HG03457 (cell line): Measurements from ENCODE around the gene NFILZ.

Source experiments
- ATAC-seq: cut with Tn5 transposase; IDR thresholded peaks from one replicate; pipeline ENCODE4 v1.9.1; 2021; ENCODE audit warnings: moderate number of reproducible peaks; ENCODE audit not compliant: unreplicated experiment

Gene NFILZ, protein sequence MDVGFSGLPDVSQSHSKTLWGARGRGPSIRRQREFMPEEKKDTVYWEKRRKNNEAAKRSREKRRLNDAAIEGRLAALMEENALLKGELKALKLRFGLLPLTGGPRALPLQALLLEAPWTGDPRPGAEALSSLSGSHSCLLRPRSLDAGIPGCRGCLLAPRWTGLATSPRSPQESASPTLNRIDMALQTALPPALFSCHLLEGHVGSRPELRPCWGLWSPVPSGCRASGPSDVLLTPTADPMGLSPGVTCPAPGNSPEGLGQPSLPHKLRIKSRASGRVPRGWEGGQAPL

DNA sequence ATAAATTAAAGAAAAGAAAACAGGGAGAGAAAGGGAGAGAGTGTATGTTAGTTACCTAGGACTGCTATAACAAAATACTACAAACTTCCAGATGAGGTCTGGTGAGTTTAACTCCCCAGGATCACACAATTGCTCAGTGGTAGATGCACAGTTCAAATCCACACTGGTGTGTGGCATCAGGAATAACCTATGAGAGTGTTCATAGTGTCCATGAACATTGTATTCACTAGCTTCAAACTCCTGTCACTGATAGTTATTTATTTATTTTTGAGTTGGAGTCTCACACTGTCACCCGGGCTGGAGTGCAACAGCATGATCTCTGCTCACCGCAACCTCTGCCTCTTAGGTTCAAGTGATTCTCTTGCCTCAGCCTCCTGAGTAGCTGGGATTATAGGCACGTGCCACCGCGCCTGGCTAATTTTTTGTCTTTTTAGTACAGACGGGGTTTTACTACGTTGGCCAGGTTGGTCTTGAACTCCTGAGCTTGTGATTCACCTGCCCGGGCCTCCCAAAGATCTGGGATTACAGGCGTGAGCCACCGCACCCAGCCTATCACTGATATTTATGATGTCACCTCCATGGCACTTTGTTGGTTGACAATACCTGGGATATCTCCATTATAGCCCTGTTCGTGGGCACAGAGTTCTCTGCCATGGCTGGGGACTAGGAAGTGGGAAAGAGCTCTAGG is at the start of gene NFILZ:
NFILZ (plus strand) TSS at position 638 of the 688 bp plus-strand sequence. CDS start 46,133 bp downstream, outside the sequence.
- no peak for ATAC-seq

DNA sequence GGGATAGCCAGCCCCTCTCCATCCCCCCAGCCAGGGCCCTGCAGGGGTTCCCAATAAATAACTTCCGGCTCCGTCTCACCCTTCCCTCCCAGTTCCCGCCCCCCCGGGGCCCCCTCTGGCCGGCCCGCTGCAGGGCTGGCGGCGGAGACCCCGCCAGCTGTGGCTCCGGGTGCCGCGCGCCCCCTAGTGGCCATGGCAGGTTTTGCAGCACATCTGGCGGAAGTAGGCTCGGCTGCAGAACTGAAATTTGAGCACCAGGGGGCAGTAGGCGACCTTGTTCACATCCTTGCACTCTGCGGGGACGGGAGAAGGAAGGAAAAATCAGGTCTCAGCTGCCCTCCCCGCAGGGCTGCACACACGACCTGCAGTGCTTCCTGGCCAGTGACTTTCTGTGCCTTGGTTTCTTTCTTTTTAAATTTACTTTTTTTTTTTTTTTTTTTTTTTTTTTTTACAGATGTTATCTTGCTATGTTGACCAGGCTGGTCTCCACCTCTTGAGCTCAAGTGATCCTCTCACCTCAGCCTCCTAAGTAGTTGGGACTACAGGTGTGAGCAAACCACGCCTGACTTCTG is 49.6 kb upstream of the NFILZ start:
- ATAC-seq: no peak

DNA sequence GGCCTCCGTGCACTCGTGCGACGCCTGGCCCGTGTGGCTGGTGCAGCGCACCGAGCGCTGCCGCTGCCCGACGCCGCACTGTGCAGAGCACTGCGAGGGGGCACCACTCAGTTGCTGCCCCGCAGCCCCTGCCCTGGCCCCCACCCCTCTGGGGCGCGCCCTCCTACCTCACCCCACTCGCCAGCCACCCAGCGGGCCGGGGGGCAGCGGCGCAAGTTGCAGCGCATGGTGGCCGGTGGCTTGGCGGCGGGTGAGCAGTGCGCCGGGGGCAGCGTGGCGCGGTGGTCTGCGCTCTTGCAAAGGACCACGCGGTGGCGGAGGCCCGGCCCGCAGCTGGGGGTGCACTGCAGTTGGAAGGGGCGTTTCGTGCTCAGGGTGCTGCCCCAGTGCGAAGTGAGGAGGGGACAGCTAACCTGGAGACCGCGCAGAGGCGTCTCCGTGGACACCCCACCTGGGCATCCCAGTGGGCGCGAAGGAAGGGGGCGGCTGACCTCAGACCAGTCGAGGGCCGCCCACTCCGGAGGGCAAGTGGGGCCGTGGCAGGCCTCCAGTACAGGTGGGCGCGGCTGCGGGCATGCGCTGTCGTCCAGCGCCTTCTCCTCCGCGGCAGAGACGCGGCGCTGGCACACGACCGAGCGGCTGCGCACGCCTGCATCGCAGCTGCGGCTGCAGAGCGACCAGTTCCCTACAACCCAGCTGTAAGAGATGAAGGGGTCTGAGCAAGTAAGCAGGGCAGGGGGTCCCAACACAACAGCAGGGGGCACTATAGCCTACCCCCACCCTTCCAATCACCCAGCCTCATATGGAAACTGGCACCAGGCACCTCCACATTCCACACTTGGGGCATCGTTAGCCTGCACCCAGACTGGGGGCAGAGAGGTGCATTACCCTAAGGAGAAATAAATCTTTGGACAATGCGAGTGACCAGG is 45.2 kb upstream of the NFILZ start:
- no peak for ATAC-seq

DNA sequence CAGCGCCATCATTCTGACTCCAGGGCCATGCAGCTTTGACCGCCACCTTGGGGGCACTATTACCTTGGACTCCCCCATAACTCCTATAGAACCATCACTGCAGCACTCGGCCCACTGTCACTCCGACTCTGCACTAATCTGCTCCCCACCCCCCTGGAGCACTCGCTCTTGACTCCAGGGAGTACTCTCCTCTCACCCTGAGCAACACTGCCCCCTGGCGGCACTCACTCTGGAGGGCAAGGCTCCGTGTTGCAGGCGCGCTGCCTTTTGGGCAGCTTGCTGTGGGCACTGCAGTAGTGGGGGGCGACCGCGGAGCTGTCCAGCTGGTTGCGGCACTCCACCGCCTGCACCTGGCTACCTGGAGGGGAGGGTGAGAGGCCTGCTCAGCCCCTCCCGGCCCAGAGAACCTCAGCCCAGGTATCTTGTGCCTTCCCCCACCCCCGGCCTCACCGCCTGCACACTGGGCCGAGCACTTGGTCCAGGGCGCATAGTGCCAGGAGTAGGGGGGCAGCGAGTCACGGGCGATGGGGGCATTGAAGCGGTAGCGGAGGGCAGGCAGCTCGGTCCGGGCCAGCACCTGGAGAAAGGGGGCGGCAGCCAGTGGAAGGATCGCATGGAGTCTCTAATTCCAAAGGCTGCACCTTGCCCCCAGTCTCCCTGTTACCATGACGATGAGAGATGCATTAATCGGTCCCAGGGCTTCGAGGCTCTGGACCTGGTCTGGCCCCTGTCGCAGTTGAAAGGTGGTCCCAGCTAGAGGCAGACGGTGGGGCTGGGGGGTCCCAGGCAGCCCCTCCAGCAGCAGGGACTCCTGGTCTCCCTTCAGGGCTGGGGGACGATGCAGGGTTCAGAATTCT is 44.3 kb upstream of the NFILZ start:
- no peak for ATAC-seq

DNA sequence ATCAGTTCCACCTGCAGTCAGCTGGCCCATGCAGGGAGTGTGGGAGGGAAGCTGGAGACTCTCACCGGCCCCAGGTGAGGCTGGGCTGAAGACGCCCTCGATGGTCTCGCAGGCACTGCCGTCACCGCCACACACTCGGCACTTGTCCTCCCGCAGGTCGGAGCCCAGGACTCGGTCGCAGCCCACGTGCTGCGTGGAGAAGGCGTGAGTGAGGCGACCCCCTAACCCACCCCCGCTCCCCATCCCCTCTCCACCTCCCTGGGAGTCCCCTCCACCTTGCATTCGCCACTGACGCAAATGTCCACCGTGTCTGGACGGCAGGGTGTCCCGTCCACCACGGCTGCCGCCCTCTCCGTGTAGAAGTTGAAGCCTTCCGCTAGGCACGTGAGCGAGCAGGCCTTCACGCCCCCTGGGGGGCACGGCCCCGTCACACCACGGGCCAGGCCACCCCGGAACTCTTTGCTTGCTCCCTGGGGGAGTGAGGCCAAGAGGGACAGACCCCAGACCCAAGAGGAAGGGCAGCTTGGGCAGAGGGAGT is 41.2 kb upstream of the NFILZ start:
- ATAC-seq: no peak

DNA sequence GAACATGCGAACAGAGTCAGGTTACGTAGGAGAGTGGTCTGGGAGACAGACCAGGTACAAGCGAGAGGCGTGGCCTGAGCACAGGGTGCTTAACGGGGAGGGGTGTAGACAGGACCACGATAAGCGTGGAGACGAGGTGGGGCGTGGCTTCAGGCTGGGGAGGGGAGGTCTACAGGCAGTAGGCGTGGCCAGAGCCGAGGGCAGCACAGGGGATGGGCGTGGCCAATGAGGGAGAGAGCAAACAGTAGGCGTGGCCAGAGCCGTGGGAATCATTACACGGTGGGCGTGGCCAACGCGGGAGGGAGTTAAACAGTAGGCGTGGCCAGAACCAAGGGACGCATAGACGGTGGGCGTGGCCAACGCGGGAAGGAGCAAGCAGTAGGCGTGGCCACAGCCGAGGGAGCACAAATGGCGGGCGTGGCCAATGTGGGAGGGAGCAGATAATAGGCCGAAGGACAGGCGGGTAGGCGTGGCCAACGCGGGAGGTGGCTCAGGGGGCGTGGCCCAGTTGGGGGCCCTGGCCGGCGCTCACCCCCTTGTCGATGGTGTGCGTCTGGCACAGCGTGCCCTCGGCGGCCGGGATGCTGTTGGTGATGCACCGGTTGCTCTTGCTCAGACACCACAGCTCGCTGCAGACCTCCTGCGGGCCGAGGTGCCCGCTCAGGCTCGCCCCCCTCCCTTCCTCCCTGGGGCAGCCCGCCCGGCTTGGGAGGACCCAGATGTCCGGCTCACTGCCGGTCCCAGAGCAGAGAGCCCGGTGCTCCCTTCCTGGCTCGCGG is 38.0 kb upstream of the NFILZ start:
- no peak for ATAC-seq

DNA sequence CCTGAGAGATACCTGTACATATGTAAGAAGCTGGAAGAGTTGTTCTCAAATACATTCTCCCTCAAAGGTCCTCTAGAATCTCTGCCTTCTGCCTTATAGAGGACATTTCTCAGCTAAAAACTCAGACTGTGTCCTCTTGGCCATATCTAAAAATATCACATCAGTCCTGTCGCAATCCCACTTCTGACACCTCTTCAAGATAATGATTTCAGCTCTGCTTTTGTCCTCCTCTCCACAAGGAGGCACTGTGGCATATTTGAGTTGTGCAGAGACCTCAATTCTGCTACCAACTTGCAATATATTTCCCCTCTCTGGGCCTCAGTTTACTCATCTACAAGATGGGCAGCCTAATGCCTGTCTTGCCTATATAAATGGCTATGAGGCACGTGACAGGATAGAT is 36.5 kb upstream of the NFILZ start:
- ATAC-seq: no peak

DNA sequence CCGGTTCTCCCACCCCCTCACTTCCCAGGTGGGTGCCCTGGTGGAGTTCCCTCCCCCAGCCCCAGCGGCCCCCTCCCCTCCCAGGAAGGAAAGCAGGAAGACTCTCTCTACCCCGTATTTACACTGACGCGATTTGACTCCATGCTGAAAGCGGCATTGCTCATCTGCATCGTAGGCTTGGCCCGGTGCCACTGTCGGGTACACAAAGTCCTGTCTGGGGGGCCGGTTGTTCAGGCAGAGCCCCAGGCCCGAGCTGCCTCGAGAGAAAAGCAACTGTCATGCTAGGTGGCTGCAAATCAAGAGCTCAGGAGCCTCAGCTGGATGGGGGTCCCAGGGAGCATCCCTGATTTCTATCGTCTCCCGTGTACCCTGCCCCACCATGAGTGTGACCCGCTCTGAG is 34.8 kb upstream of the NFILZ start:
- ATAC-seq: no peak

DNA sequence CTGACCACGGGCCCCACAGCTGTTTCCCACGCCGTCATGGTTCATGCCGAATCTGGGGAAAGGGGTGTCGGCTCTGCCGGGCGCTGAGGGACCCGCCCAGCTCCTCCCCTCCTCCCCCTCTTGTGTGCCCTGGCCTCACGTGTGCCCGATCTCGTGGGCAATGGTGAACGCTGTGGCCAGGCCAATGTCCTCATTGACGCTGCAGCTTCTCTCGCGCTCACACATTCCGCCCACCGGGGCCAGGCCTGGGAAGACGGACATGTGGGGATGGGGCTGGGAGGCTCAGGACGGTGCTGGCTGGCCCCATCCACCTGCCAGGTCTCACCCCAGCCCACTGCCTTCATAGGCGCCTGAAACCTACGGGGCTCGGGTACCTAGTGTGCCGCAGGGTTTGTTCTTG is 34.3 kb upstream of the NFILZ start:
- ATAC-seq: no peak

DNA sequence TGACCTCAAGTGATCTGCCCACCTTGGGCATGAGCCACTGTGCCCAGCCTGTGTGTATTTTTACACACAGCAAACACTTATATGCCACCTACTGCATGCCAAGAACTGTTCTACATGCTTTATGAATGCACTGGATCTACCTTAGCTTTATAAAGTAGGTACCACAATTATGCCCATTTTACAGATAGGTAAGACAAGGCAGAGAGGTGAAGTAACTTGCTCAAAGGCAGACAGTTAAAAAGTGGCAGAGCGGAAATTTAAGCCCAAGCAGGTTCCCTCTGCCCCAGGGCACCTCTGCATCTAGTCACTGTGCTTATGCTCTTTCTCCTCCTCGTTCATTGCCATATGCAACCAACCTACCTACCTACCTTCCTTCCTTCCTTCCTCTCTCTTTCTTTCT is 30.4 kb upstream of the NFILZ start:
- ATAC-seq: no peak

DNA sequence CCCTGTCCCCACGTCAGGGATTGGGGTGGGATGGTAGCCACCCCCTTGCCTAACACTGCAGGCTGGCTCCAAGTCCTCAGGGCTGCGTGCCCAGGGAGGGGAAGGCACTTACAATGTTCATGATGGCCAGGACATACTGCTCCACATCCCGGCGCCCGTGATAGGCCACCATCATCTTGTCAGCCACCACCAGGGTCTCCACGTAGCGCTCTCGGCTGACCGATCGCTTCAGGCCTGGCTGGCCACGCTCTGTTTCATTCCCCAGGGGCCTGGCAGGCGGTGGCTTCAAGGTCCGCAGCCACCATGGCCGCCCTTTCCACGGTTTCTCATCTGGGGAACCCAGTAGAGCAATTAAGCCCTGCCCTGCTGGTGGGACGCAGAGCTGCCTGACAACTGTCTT is 29.6 kb upstream of the NFILZ start:
- ATAC-seq: no peak

DNA sequence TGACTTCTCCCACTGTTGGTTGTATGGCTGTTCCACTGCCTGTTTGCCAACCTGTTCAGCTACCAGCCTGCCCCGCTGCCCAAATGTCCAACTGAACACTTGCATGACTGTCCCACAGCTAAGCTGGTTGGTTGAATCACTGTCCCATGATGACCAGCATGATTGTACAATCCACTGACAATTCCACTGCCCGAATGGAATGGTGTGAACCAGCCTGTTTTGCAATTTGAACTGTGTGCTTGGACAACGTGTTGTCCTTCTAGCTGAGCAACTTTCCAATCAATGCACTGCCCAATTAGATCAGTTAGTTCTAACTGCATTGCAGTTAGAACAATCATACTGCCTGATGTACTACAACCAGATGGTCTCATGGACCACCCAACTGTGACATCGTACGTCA is 28.6 kb upstream of the NFILZ start:
- ATAC-seq: no peak

DNA sequence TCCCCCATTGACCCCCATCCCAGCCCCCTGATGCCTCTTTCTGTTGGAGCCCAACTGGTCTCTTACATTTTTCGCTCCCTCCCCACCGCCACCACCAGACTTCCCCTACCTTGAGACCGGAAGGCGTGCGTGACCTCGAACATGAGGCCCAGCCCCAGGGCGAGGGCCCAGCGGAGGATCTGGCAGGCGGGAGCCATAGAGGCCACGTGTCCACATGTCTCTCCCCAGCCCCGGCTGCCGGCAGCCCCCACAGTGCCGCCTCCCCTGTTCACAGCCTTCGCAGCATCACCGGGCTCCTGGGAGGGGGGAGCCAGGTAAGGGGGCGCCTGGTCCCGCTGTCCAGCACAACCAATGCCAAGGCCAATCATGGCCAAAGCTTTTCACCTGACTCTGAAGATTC is 24.9 kb upstream of the NFILZ start:
- no peak for ATAC-seq

DNA sequence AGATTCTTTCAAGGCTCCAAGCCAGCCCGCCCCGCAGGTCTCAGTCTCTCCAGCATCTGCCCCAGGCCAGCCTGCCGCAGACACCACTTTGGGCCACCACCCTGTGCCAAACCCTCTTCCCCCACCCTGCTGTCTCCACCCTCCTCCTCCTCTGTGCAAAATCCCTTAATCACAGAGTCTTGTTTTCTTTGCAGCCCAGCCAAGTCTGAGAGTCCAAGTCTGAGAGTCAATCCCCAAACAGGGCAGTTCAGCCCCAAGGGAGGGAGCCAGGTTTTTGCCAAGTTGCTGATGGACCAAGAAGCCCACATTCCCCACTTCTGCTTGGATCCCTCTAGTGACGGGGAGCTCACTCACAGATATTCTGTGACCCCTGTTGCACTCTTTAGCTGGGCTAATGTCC is 23.0 kb upstream of the NFILZ start:
- ATAC-seq: no peak

DNA sequence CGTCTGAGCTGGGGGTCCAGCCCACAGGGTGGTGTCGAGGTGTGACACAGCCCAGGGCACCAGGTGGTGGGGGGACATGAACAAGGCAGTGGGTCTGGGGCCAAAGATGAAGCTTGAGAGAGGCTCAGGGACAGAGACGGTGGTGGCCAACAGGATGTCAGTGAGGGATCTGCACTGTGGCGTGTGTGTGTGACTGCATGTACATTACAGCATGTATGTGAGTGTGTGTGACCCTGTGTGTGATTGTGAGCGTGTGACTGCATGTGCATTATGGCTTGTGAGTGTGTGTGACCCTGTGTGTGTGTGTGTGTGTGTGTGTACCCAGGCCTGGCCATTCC is 21.5 kb upstream of the NFILZ start:
- no peak for ATAC-seq

DNA sequence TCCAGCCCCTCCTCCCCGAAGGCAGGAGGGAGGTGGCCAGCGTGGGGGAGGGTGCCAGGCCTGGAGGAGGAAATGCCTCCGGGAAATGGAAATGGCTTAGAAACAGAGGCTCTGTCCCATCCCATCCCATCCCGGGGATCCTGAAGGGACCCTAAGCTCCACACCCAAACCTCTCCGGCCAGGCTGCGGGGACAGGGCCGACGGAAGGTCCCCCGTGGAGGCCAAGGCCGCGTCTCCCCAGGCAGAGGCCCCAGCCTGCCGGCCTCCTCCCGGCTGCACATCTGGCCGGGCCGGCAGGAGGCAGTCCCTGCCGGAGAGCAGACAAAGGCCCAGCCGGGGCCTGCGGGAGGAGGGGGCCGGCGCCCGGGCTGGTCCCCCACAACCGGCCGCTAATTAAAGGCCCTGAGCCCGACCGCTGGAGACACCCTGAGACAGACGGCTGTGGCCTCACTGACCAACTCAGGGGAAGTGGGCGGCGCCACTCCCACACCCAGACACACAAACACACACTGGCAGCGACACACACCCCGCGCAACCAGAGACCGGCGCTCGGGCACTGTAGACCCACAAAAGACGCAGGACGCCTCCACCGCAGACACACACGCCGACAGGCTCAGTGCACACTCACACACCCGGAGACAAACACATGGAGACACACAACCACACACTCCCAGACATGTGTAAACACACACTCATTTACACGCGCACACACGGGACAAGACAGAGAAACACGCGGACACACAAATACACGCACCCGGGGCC is 21.0 kb upstream of the NFILZ start:
- ATAC-seq: no peak

DNA sequence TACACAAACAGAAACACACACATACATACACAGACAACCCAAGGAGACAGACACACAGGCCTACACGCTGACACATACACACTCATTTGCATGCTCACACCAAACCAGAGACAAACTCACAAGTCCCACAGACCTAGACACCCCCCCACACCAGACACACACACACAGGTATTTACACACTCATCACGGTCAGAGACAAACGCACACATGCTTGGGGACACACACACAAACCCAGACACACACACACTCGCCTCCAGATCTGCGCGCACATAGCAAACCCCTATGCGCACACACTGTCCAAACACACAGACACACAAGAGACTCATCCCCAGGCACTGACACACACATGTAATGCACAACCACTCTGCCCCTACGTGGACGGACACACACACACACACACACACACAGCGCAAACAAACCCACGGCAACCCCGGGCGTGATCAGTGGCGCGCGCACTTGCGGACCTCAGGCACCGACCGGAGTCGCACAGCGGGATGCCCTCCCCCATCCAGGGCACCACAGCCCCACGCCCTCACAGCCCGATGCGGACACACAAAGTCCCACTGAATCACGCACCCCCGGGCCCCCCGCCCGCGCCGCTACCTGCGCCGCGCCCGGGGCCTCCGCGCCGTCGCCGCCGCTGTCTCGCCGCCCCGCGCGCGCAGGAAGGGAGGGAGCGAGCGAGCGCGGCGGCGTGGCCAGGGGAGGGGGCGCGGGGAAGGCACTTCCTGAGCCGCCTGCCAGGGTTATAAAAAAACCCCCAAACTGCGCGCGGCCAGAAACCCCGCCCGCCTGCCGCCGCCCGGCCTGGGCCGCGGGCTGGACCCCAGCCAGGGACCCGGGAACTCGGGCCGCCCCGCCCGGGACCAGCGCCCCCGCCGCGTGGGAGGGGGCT is 20.1 kb upstream of the NFILZ start, which contains the start of gene ADAMTS10:
ADAMTS10 (minus strand) TSS at position 675 of the 895 bp plus-strand sequence. CDS start 5,005 bp downstream, outside the sequence.
- ATAC-seq: no peak

DNA sequence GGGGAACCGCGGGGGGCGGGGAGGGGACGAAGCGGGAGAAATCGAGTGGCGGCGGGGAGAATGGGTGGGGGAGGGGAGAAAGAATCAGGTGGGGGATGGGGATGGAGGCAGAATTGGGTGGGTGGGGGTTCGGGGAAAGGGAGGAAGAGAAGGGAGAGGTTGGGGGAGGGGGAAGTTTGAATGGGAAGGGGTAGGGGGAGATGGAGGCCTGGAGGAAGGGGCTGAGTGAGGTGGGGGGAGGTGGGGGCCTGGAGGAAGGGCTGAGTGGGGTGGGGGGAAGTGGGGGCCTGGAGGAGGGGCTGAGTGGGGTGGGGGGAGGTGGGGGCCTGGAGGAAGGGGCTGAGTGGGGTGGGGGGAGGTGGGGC is 19.5 kb upstream of the NFILZ start:
- no peak for ATAC-seq
